CD4-positive, alpha-beta T cell (primary cell): Measurements from ENCODE around the gene PGBD5. TPM values are rescaled to one million over a fixed set of nuclear protein-coding genes. Genes with fewer than 3 reads are reported as not detected.

Experiments
- ATAC-seq: fragments of 200-7000 bp; cut with Tn5 transposase; one replicate; pipeline ENCODE4 v1.10.0; 2022; ENCODE audit warnings: mild to moderate bottlenecking; ENCODE audit not compliant: poor library complexity
- CTCF ChIA-PET: fragments of 350-600 bp; sonication (Branson Sonifier 250); formaldehyde crosslinking; loops from one replicate; lab custom pipeline; 2021; ENCODE audit warnings: antibody characterized with exemption, inconsistent platforms; lab: Charles Lee
- POLR2A ChIA-PET: fragments of 350-600 bp; sonication (Branson Sonifier 250); formaldehyde crosslinking; loops from one replicate; lab custom pipeline; 2021; ENCODE audit warnings: antibody characterized with exemption, inconsistent platforms; lab: Charles Lee
- DNase-seq, 14 experiments: peaks; one replicate each; pipeline ENCODE4 v3.0.0-alpha.2; 2013 to 2020; ENCODE audit warnings: mixed read lengths in 2 of 14
- H3K27ac ChIP-seq, 2 donors: one replicate each; pipeline versions ENCODE4 v1.5.1 to v1.7.0; 2013; ENCODE audit warnings: low read length in 2 of 2, low read depth in 1 of 2, mild to moderate bottlenecking in 1 of 2
- H3K27me3 ChIP-seq, 2 experiments: 1 replicate in 1 of 2; 2 replicates in 1 of 2; pipeline versions ENCODE4 v1.6.1 to v1.7.0; 2013; ENCODE audit warnings: low read length in 2 of 2, control low read depth in 1 of 2, mild to moderate bottlenecking in 1 of 2, moderate library complexity in 1 of 2; ENCODE audit not compliant: insufficient read depth in 2 of 2, control insufficient read depth in 1 of 2
- H3K36me3 ChIP-seq: one replicate; pipeline ENCODE4 v1.6.1; 2013; ENCODE audit warnings: low read length, control low read depth; ENCODE audit not compliant: insufficient read depth
- H3K4me1 ChIP-seq: one replicate; pipeline ENCODE4 v1.6.1; 2013; ENCODE audit warnings: low read length, control low read depth; ENCODE audit not compliant: insufficient read depth
- H3K4me3 ChIP-seq: one replicate; pipeline ENCODE4 v1.5.1; 2013; ENCODE audit warnings: mild to moderate bottlenecking, low read length, moderate library complexity
- H3K9me3 ChIP-seq, 2 experiments: 1 replicate in 1 of 2; 2 replicates in 1 of 2; pipeline versions ENCODE4 v1.6.1 to v1.7.0; 2013; ENCODE audit warnings: low read length in 2 of 2, mild to moderate bottlenecking in 2 of 2, control low read depth in 1 of 2, moderate library complexity in 1 of 2; ENCODE audit not compliant: control insufficient read depth in 1 of 2, insufficient read depth in 1 of 2
- H3K27ac Mint-ChIP-seq: one replicate; pipeline ENCODE4 v1.8.0; 2020; ENCODE audit warnings: mixed read lengths
- H3K27me3 Mint-ChIP-seq: one replicate; pipeline ENCODE4 v1.8.0; 2021; ENCODE audit warnings: mixed read lengths
- H3K36me3 Mint-ChIP-seq: one replicate; pipeline ENCODE4 v1.8.0; 2021; ENCODE audit warnings: low read depth, mixed read lengths
- H3K4me1 Mint-ChIP-seq: one replicate; pipeline ENCODE4 v1.8.0; 2021; ENCODE audit warnings: low read depth, mixed read lengths
- H3K4me3 Mint-ChIP-seq: one replicate; pipeline ENCODE4 v1.8.0; 2020; ENCODE audit warnings: mild to moderate bottlenecking, mixed read lengths
- H3K9me3 Mint-ChIP-seq: one replicate; pipeline ENCODE4 v1.8.0; 2020; ENCODE audit warnings: mixed read lengths
- CTCF ChIP-seq: fragments of 200-600 bp; IDR thresholded peaks from one replicate; pipeline ENCODE4 v1.8.0; 2022; ENCODE audit warnings: antibody characterized with exemption, mild to moderate bottlenecking
- intact Hi-C, 2 experiments: fragments of 100-400 bp; cut with DNase I in 1 of 2; cut with micrococcal nuclease in 1 of 2; formaldehyde crosslinking; loops; one replicate each; pipeline versions ENCODE4 v1.15.1 to v1.9.0; 2023 to 2025; cut with DNase I, micrococcal nuclease
- total RNA-seq, 174 experiments: library from RNA in 2 of 174; stranded (reverse) in 2 of 174; gene quantifications; one replicate each; pipeline ENCODE4 v1.2.3 and lab custom pipeline; 2021 to 2026

The PGBD5 gene
- total RNA-seq, 2 experiments from 2014 or later, result not detected

GRCh38 chr1:230381049-230381467, 45.1 kb downstream of the PGBD5 start:
- Histone ChIP-seq H3K27ac (no peak overlapping the region), H3K4me3 (no peak overlapping the region), H3K27me3 (peaks cover 0 to 4% of the 10 kb centered on the region in 2 experiments), H3K9me3 (peaks cover 14 to 20% of the 10 kb centered on the region in 2 experiments), H3K4me1 (no peaks in the 10 kb centered on the region), H3K36me3 (no peaks in the 10 kb centered on the region)
- H3K9me3 Mint-ChIP-seq, result peaks cover 7% of the 10 kb centered on the region
- H3K4me1 Mint-ChIP-seq, result no peaks in the 10 kb centered on the region
- H3K27me3 Mint-ChIP-seq, result peaks cover 18% of the 10 kb centered on the region
- TF ChIP-seq CTCF, result no peak
- intact Hi-C loops, result no loop called here
- no peaks in the 10 kb centered on the region for H3K36me3 Mint-ChIP-seq
- ChIA-PET POLR2A (no interaction called here), CTCF (no interaction called here)
- no peak for ATAC-seq
- no peak overlapping the region for H3K27ac Mint-ChIP-seq
- no peak for DNase-seq
- no peak overlapping the region for H3K4me3 Mint-ChIP-seq

GRCh38 chr1:230379928-230380327, 46.2 kb downstream of the PGBD5 start:
- Mint-ChIP-seq H3K9me3 (peaks cover 7% of the 10 kb centered on the region), H3K27me3 (peaks cover 18% of the 10 kb centered on the region), H3K4me1 (no peaks in the 10 kb centered on the region), H3K4me3 (no peak overlapping the region), H3K36me3 (no peaks in the 10 kb centered on the region), H3K27ac (no peak overlapping the region)
- ChIA-PET POLR2A (no interaction called here), CTCF (no interaction called here)
- intact Hi-C loops, result no loop called here
- no peak for TF ChIP-seq CTCF
- H3K9me3 ChIP-seq, result peaks cover 14 to 20% of the 10 kb centered on the region in 2 experiments
- ATAC-seq (no peak), DNase-seq (no peak)
- H3K27me3 ChIP-seq, result peaks cover 0 to 4% of the 10 kb centered on the region in 2 experiments
- H3K4me1 ChIP-seq, result no peaks in the 10 kb centered on the region
- no peak overlapping the region for H3K4me3 ChIP-seq
- no peaks in the 10 kb centered on the region for H3K36me3 ChIP-seq
- no peak overlapping the region for H3K27ac ChIP-seq

GRCh38 chr1:230379462-230379861, 46.7 kb downstream of the PGBD5 start:
- peaks cover 18% of the 10 kb centered on the region for H3K27me3 Mint-ChIP-seq
- no peak overlapping the region for H3K4me3 Mint-ChIP-seq
- DNase-seq (no peak), ATAC-seq (no peak)
- H3K36me3 Mint-ChIP-seq, result no peaks in the 10 kb centered on the region
- no peaks in the 10 kb centered on the region for H3K4me1 ChIP-seq
- peaks cover 14 to 20% of the 10 kb centered on the region in 2 experiments for H3K9me3 ChIP-seq
- H3K4me3 ChIP-seq, result no peak overlapping the region
- TF ChIP-seq CTCF, result no peak
- ChIA-PET POLR2A (no interaction called here), CTCF (no interaction called here)
- no peaks in the 10 kb centered on the region for H3K4me1 Mint-ChIP-seq
- H3K27me3 ChIP-seq, result peaks cover 0 to 4% of the 10 kb centered on the region in 2 experiments
- H3K9me3 Mint-ChIP-seq, result peaks cover 7% of the 10 kb centered on the region
- intact Hi-C loops, result no loop called here
- H3K27ac ChIP-seq, result no peak overlapping the region
- H3K36me3 ChIP-seq, result no peaks in the 10 kb centered on the region
- no peak overlapping the region for H3K27ac Mint-ChIP-seq
